ENCODE results near the gene PHACTR3. TPM values are rescaled to one million over a fixed set of nuclear protein-coding genes. Genes with fewer than 3 reads are reported as not detected.

Gene PHACTR3
- polyA plus RNA-seq, 10 donors, result 3.9 to 15.7 (median 7.7) TPM

DNA sequence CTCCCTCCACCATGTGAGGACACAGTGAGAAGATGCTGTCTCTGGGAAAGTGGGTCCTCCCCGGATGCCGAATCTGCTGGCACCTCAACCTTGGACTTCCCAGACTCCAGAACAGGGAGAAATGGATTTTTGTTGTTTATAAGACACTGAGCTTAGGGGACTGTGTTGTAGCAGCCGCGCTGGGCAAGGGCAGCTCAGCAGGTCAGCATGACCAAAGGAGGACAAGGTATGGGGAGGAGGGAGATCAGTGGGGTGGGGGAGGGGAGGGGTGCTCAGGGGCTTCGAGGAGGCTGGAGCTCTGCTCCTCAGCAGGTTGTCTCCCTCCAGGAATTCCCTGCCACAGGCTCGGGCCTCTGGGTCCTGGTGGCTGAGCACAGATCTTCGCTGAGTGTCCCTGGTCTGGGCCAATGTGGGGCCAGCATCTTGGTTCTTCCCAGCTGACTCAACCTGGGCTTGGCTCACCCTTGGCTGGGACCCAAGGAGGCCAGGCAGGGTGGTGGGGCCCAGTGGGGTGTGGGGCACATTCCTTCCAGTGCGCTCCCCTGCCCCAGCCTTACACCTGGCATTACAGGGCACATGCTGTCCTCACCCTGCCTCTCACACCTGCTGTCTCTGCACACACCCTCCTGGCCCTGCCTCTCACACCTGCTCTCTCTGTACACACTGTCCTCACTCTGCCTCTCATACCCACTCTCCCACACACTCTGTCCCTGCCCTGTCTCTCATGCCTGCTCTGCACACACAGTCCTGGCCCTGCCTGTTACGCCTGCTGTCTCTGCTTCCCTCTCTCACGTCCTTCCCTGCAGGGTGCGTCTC lies 221.8 kb downstream of the PHACTR3 start:
- DNase-seq, result peak; percentile 41 to 50 (median 44)

DNA sequence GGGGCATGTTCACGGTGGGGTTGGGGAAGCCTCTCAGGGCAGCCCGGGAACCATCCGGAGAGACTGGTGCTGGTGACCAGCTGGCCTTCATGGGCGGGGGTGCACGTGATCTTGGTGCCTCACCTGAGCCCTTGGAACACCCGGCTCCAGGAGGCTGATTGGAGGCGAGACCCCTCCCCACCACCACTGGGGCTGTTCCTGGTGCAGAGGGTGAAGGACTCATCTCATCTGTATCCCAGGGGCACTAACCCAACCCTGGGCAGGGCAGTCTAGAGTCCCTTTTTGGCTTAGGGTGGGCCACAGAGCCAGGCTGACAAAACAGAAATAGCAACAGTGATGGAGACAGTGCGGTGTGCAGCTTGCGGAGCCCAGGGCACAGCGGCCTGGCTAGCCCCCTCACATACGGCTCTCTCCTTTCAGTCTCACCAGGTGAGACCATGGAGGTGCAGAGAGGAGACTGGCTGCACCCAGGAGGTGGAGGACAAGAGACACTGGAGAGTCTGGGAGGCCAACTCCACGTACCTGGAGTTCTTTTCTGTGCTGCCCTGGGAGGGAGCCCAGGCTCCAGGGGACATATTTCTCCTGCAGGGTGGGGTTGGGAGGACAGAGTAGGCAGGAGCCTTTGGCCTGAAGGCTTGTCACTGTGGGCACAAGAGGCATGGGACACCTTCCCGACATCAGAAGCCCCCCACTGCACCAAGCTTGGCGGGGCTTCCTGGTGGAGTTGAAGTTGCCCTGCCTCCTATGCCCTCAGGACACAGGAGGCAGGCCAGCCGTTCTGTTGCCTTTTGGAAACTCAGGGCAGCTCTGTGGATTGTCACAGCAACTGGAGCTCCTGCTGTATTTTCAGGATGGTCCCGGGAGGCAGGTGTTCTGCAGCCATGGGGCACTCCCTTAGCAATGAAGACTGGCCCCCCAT lies 223.1 kb downstream of the PHACTR3 start:
- no peak for DNase-seq

DNA sequence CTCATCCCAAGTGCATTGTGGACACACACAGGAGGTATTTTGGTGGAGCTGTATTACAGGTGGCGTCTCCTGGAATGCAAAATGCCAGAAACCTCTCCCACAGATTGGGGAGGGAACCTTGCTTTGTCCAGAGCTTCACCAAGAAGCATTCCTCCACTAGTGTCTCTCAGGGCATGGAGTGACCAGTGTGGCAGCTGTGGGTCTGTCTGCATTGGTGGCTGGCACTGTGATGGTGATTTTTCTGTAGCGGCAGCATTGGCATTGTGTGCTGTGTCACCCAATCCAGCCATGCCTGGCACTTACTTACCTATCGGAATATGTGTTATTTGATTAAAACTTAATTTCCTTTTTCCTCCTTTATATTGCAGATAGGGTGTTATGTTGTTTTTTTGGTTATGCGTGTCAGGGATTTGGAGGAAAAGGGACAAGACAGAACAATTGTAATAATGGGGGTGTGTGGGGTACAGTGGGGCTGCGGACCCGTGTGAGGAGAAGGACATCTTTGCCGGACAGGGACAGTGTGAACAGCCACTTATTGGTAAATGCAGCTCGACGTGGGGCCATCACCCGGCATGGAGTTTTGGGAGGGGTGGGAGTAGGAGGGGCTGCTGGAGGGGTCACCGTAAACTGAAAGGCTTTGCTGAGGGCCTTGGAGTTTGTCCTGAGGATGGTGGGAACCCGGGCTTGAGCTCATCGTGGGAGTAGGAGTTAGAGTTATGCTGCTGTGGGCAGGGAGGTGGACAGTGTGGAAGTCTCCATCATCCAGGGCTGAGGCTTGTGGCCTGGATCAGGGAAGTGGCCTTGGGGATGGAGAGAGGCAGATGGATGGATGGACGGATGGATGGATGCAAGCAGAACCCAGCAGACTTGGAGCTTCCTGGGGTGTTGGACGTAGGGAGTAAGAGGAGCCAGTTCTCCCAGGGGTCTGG lies 224.0 kb downstream of the PHACTR3 start:
- no peak for DNase-seq

DNA sequence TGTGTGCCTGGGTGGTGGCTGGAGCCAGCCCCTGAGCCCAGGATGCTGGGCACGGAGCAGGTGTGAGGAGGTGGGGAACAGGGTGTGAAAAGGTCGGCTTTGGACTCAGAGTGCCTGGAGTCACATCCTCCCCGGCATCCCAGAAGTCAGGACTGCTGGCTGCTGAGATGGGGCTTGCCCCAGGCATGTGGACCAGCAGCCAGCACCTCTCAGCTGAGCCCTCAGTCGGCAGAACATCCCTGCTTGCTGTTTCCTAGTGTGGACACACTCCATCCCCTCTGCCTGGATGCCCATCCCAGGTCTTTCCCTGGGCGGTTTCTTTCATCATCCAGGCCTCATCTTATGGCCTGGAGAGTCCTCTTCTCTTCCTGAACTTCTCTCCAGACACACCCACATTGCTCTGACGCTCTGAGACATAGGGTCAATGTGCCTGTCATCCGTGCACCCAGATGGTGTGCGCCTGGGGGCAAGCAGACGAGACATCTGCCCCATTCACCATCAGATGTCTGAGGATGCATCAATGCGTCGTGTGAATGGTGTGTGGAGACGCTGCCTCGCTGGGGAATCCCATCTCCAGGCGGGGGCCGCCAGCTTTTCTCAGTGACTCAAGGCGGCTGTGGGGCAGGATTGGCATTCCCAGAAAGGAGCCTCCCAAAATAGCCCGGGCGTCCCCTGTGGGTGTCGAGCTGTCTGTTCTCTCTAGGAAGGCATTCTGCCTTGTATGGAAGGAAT lies 224.9 kb downstream of the PHACTR3 start:
- DNase-seq, result no peak

DNA sequence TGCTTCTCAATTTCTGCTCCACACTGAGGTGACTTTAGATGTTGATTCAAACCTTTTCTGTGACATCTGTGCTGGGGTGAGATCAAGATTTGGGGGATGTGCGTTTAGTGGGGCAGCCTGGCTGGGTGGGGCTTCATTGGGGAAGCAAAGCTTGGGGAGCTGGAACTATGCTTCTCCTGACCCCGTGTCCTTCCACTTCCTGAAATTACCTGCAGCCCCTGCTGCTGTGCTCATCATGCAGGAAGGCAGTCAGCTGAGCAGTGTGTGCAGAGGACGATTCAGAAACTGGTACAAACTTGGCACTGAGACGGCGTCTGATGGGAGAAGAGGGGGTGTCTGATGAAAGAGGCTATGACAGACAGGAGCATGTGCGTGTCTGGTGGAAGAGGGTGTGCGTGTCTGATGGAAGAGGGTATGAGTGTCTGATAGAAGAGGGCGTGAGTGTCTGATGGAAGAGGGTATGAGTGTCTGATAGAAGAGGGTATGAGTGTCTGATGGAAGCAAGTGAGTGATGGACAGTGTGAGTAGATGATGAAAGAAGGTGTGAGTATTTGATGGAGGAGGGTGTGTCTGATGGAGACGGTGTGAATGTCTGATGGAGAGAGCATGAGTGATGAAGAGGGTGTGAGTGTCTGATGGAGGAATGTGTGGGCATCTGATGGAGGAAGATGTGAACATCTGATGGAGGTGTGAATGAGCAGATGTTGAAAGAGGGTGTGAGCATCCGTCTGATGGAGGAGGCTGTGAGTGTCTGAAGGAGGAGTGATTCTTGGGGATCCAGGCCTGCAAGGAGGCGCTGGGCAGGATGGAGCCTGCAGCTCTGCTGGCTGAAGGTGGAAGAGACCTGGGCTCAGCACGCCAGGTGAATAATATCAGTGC lies 225.7 kb downstream of the PHACTR3 start:
- no peak for DNase-seq

DNA sequence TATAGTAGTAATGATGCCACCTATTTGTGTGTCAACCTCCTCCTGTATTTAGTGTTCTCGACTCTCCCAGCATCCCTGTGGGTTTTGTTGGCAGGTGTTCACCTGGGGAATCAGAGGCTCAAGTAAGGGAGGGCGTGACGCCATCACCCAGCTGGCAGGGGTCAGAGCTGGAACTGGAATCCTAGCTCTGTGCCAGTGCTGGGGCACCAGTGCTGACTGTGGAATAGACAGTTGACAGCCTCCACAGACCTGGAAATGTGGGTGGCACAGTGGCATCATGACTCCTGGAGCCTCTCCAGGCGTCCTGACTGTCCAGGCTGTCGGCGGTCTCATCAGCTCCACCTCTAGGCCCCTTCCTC lies 226.3 kb downstream of the PHACTR3 start:
- no peak for DNase-seq

DNA sequence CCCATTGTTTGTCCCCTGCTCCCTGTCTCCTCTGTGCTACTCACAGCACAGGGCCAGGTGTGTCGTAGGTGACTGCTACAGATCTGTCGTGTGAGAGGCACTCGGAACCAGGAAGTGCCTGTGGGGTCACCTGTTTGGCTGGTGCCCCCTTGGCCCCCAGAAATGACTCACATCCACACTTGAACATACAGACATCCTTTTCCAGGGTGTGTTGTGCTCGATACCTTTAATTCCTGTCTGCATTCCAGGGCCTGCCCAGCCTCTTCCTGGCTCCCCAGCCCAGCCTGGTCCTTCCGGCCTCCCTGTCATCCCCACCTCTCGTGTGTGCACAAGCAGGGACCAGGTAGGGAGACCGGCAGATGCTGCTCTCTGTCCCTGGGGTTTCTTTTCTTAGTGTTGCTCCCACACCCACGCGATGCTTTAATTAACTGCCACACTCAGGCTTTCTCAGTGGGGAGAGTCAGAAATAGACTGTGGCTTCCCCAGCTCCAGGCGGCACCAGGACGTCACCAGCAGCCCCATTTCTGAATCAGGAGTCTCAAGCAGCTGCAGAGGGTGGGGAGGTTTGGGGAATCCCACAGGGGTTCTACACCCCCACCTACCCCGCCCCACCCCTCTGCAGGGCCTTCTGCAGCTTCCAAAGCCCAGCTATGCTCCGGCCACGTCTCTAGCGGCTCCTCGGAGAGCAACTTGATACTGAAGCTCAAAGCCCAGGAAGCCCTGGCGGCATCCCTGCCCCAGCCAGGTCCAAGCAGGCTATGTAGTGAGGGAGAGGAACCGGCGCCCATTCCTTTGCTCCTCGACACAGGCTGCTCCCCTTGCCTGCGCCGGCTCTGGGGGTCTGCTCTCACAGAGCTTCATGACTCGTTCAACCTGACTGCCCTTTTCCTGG lies 226.9 kb downstream of the PHACTR3 start:
- DNase-seq, result no peak

DNA sequence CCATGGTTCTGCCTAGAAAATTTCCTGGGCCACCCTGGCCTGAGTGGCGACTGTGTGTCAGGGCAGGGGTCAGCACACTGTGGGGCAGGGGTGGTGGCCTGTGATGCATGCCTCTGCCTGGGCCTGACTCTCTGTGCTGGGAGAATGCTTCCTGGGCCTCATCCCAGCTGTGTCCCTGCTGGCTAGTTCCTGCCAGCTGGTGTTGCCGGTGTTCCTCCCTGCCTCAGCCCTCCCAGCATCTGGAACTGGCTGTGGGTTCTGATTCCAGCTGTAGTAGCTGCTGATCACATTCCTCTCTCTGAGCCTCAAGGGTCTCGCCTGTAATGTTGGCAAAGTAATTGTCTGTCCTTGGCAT lies 227.6 kb downstream of the PHACTR3 start:
- DNase-seq, result peak in 2 of 3 donors; percentile 38 to 86

DNA sequence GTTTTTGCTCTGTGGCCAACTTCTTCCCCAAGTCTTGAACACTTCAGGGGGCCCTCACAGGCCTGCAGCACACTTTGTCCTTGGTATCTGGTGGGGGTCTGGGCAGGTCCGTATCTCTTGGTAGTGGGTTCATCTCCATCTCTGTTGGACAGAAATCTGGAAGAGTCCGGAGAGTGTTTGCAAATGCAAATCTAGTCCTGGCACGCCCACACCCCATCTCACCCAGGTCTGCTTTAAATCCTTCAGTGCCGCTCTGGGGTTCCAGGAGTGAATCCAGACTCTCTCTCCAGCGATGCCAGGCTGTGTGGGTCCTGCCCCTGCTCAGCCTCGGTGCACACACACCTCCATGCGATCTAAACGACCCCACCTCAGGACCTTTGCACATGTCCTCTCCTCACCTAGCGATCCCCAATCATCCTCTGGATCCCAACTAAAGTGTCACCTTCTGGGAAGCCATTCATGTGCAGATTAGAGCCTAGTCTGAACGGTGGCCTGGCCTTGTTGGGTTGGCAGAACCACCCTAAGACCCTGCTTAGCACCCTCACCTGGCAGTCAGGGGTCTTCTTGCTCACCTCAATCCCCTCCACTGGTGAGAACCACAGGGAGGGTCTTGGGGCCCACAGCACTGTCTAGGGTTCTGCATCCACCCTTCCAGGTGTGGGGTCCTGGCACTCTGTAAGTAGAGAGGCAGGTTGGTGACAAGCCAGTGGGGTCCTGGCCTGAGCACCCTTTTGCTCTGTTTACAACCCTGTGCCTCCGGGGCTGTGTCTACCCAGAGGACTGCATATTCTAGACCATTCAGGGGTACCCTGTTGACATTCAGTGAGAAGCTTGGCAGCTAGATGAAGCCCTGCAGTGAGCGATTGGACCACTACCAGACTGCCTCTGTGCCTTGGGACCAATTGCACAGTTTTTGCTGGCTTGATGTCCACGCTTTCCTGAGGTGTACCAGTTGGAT lies 228.3 kb downstream of the PHACTR3 start:
- no peak for DNase-seq

DNA sequence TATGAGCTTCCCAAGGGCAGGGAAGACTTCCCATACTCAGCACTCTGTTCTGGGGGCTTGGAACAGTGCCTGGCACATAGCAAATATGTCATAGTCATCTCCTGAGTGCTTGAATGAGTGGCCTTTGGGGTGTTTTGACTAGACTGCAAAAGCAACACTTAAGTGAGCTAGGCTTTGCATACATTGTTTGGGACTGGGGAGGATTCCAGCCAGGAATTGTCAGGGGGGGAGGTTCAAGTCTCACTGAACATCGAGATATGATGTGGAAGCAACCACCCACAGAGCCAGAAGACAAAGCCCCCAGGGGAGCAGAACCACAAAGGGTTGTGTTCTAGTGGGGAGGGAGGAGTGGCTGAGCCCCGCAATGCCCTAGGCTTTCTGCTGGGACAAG lies 230.7 kb downstream of the PHACTR3 start:
- DNase-seq, result peak in 1 of 3 donors; percentile 49

DNA sequence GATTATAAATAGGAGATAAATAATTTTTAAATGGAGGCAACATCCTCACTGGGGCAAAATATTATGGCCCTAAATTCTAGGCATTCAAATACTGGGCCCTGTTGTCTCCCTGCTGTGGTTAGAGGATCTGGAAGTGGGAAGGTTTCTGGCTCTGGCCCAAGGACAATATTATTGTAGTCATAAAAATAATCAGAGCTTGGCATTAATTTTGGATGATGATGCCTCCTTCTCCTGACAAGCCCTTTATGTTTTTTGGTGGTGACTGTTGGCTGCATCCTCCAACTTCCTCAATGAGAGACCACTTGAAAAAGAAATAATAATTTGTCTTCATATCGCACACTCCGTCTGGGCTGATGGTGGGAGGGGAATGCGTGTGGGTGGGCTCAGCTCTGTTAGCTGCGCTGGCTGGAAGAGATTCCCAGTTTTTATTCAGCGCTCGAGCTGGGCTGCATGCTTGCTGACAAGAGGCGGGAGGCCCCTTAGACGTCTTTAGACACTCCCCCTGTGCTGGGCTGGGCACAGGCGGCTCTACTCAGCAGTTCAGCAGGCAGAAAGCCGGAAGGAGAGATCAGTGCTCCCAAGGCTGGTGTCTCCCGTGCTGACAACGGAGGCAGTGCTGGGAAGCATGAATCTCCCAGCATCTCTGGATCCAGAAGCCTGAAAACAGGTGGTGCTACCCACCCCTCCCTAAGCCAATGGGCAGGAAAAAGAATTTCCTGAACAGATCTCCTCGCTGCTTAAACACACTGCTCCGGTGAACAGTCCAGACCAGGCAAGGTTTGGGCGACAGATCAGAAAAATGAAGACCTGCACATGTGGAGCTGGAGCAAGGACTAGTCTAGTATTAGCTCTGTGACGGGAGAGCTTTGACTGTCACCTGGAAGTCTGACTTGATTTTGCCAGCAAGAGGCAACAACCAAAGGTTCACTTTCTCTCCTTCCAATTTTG lies 231.4 kb downstream of the PHACTR3 start:
- DNase-seq, result peak; percentile 39 to 80 (median 46)

DNA sequence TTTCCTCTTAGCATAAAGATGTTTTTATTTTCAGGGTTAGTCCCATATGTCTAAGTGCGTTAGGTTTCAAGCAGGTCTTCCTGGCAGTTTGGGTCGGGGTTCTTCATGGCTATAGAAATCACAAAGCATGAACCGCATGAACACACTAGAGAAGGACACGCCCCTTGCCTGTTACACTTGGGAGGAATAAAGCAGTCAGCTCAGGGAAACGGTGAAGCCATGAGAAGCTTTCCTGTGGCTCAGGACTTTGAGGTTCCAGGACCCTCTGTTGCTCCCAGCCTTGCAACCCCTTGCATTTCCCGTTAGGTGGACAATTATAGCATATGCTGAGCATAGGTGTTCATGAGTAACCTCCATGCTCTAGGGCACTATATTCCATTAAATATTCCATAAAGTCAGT lies 232.4 kb downstream of the PHACTR3 start:
- DNase-seq, result no peak

DNA sequence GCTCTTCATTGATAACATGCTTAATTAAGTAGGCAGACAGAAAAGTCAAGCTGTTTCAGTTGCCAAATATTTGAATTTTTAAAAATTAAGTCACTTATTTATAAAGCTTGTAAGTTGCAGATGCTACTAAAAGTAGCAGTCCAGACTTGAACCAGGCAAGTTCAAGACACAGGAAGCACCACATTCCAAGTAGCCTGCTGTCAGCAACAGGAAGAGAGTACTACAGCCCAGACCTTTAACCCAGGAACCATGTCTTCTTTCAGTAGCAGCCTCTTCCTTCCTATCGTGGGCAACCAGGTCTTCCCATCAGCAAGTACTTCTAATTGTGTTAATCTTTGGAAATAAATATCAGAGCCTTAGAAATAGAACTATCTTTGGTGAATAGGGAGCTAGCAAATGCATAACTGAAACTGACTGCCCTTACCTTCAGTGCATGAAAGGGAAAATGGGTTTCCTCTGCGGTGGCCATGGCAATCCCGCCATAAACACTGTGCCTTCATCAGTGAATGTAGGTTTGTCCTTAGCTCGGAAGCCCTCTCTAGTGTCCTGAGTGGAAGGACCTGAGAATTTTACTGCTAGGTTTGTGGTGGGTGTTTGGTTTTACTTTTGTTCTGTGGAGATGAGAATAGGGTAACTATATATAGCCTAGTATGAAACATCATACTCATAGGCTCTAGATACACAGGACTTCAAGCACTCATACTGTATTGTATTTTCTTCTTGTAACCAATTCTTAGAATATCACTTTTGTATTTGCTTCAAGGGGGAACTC lies 233.5 kb downstream of the PHACTR3 start:
- no peak for DNase-seq

DNA sequence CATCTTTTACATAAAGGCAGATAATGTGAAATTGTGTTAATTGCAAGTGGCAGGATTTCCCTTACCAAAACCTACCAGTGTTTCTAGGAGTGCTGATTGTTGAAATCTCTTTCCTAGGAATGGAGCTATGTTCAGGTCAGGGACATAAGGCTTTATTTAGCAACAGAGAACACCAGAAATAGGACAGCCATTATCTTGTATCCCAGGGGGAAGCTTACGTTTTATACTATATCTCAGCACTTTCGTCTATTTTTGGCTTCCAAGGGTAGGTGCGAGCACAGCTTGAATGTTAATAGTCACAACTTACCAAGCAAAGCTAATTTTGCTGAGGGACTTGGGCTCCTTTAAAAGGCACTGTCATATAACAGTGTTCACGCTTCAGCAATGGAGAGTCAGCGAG lies 235.1 kb downstream of the PHACTR3 start:
- no peak for DNase-seq

DNA sequence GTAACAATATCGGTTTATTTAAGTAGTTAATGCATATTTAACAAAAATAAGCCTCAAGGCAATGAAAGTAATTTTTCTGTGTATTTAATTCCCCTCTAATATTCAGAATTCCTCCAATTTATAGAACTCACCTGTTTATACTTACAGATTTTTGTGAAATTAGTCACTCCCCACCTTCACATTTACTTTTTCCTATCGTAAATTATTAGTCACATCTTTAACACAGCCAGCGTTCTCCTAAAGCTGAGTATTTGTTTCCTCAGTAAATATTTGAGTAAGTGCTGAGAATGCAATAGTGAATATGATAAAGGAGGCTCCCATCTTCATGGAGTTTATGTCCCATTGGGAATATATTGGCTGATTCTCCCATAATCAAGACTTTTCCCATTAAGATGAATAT lies 241.1 kb downstream of the PHACTR3 start:
- DNase-seq, result no peak

DNA sequence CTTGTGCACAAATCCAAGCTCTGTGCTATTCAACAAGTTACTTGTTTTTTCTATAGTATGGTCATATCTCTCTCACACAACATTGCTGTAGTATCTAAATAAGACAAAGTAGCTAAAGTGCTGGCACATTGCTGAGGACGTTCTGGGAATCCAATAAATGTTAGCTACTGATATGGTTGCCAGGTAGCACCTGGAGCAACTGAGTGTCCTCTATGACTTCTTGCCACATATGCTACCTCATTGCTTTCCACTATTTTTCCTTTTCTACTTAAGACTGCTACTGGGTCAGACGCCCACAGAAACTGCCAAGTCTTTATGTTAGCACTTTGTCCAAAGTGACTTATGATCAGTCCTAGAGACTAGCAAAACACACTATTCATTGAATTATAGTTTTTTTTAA lies 243.8 kb downstream of the PHACTR3 start:
- DNase-seq, result no peak

Measured in muscle of back (tissue), 11 donors.